H1 (cell line): ENCODE results near the gene SDC4.

Experiments
- CEBPB ChIP-seq: IDR thresholded peaks from 2 replicates; pipeline ENCODE4 v1.6.1; 2012; ENCODE audit warnings: low read depth, low read length
- EP300 ChIP-seq, 2 experiments: IDR thresholded peaks; 1 replicate in 1 of 2; 2 replicates in 1 of 2; pipeline ENCODE4 v1.6.1; 2011 to 2012; ENCODE audit warnings: low read depth in 2 of 2, low read length in 2 of 2, mild to moderate bottlenecking in 2 of 2, borderline replicate concordance in 1 of 2, inconsistent platforms in 1 of 2, moderate library complexity in 1 of 2
- EZH2 ChIP-seq: fragments of 200-600 bp; sonication (generic); IDR thresholded peaks from 2 replicates; pipeline ENCODE4 v1.7.1; 2012; ENCODE audit warnings: low read depth, mild to moderate bottlenecking, moderate library complexity, low read length, inconsistent platforms; ENCODE audit not compliant: severe bottlenecking
- FOSL1 ChIP-seq: IDR thresholded peaks from 2 replicates; pipeline ENCODE4 v1.6.1; 2011; ENCODE audit warnings: mild to moderate bottlenecking, low read depth, low read length, moderate library complexity; ENCODE audit not compliant: insufficient read depth
- JUND ChIP-seq: IDR thresholded peaks from 2 replicates; pipeline ENCODE4 v1.6.1; 2011; ENCODE audit warnings: mild to moderate bottlenecking, improper control_type of control experiment, low read length
- TF ChIP-seq, protein P1 (sequence below), 3 experiments: IDR thresholded peaks; 1 replicate in 2 of 3; 2 replicates in 1 of 3; pipeline versions ENCODE4 v1.5.1 to v1.6.1; 2011; ENCODE audit warnings: low read length in 3 of 3, mild to moderate bottlenecking in 3 of 3, inconsistent platforms in 2 of 3, low read depth in 1 of 3, moderate library complexity in 1 of 3; ENCODE audit not compliant: insufficient read depth in 1 of 3; ENCODE audit errors: control extremely low read depth in 1 of 3

DNA sequence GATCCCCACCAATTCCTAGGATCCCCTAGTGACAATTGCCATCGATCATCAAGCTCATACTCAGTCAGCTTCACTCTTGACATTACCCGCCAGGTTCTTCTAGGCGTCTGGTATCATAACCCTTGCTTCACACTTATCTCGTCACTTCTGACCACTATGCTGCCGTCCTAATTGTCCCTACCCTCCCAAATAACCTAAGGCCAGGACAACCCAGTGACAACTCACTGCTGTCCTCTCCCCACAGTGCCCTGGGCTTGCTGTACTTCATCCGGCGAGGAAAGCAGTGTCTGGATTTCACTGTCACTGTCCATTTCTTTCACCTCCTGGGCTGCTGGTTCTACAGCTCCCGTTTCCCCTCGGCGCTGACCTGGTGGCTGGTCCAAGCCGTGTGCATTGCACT is 18.4 kb upstream of the SDC4 start:
- TF ChIP-seq EP300 (IDR thresholded peaks at IDR 0.05; ENCODE audit: borderline replicate concordance in 1 of 2, low read depth in 2 of 2, low read length in 2 of 2) (no peak), CEBPB (no peak), JUND (no peak), EZH2 (no peak), FOSL1 (no peak)
- TF ChIP-seq, protein P1, sequence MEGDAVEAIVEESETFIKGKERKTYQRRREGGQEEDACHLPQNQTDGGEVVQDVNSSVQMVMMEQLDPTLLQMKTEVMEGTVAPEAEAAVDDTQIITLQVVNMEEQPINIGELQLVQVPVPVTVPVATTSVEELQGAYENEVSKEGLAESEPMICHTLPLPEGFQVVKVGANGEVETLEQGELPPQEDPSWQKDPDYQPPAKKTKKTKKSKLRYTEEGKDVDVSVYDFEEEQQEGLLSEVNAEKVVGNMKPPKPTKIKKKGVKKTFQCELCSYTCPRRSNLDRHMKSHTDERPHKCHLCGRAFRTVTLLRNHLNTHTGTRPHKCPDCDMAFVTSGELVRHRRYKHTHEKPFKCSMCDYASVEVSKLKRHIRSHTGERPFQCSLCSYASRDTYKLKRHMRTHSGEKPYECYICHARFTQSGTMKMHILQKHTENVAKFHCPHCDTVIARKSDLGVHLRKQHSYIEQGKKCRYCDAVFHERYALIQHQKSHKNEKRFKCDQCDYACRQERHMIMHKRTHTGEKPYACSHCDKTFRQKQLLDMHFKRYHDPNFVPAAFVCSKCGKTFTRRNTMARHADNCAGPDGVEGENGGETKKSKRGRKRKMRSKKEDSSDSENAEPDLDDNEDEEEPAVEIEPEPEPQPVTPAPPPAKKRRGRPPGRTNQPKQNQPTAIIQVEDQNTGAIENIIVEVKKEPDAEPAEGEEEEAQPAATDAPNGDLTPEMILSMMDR (IDR thresholded peaks at IDR 0.05; ENCODE audit: control extremely low read depth in 1 of 3, insufficient read depth in 1 of 3, low read depth in 1 of 3, low read length in 3 of 3): no peak
